ENCODE measurements around the gene TCF4. TPM values are rescaled to one million over a fixed set of nuclear protein-coding genes. Genes with fewer than 3 reads are reported as not detected.

TCF4 gene
- total RNA-seq, 1 experiment from 2014 or later, result 93.7 TPM

DNA sequence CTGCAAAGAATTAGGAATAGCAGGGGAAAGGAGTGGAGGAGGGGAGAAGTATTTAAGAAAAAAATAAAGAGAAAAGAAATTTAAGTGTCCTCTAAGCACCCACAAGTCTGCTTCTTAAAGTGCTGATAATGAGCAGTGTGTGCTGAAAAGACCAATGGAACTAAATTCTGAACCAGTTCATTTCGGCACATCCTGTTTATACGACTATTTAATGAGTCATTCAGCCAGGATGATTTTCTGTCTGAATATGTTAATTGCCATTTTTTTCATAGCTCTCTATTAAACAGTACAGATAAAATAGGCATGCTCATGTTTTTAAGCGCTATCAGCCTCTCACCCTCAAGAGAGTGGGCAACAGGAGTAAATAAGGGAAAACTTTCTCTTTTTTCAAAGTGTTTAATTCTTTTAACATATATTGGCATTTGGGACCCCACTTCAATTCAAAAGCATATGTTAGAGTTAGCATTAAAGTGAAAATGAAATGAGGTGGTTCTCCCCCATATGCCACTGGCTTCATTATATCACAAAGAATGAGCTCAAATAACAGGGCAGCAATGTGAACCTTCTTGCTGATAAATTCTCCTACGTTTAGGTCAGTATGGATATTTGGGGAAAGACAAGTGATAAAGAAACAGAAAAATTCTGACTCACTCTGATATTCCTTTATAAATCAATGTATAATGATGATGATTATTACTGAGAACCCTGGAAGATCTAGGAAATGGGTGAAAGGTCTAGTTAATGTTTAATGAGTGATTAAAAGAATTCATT lies 87.5 kb downstream of the TCF4 start:
- Mint-ChIP-seq H3K36me3 (ENCODE audit: insufficient read depth, unreplicated experiment) (no peaks in the 10 kb centered on the region), H3K9me3 (ENCODE audit: unreplicated experiment) (no peaks in the 10 kb centered on the region), H3K4me1 (ENCODE audit: low read depth, unreplicated experiment) (no peaks in the 10 kb centered on the region), H3K4me3 (ENCODE audit: unreplicated experiment) (no peak overlapping the region), H3K27ac (ENCODE audit: unreplicated experiment) (no peak overlapping the region), H3K27me3 (ENCODE audit: insufficient read depth, unreplicated experiment) (no peaks in the 10 kb centered on the region)
- intact Hi-C loops (cut with micrococcal nuclease; ENCODE audit: unreplicated experiment), result no loop called here
- no TSS peak for BruUV-seq (replicated peaks)
- Histone ChIP-seq H3K27me3 (replicated peaks; ENCODE audit: control insufficient read depth, insufficient read depth, low read length) (no peaks in the 10 kb centered on the region), H3K9me3 (no peaks in the 10 kb centered on the region), H3K4me3 (ENCODE audit: low read depth, low read length) (no peak overlapping the region), H3K36me3 (ENCODE audit: control insufficient read depth, insufficient read depth, low read length) (no peaks in the 10 kb centered on the region), H3K4me1 (peaks cover 13% of the 10 kb centered on the region)
- POLR2A ChIA-PET, result no interaction called here
- DNase-seq, result no peak
- TF ChIP-seq, protein P1, sequence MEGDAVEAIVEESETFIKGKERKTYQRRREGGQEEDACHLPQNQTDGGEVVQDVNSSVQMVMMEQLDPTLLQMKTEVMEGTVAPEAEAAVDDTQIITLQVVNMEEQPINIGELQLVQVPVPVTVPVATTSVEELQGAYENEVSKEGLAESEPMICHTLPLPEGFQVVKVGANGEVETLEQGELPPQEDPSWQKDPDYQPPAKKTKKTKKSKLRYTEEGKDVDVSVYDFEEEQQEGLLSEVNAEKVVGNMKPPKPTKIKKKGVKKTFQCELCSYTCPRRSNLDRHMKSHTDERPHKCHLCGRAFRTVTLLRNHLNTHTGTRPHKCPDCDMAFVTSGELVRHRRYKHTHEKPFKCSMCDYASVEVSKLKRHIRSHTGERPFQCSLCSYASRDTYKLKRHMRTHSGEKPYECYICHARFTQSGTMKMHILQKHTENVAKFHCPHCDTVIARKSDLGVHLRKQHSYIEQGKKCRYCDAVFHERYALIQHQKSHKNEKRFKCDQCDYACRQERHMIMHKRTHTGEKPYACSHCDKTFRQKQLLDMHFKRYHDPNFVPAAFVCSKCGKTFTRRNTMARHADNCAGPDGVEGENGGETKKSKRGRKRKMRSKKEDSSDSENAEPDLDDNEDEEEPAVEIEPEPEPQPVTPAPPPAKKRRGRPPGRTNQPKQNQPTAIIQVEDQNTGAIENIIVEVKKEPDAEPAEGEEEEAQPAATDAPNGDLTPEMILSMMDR (IDR thresholded peaks at IDR 0.05; ENCODE audit: insufficient read depth in 1 of 2, low read depth in 1 of 2, low read length in 1 of 2, severe bottlenecking in 1 of 2, unreplicated experiment in 1 of 2), result no peak
- CTCF ChIA-PET, result no interaction called here

DNA sequence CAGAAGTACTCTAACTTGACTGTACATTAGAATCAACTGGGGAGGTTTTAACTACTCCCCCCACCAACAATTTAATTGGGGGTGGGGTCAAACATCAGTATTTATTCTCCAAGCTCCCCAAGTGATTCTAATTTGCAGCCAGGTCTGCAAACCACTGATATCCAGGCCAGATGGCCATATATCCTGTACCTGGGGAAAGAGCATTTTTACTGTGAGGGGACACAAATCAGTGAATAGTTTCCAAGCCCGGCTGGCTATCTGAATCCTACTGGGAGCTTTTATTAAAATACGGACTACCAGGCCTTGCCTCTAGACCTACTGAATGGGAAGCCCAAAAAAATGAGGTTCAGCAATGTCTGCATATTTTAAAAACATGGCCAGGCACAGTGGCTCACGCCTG lies 88.5 kb downstream of the TCF4 start:
- DNase-seq, result no peak
- no peaks in the 10 kb centered on the region for H3K4me1 Mint-ChIP-seq (ENCODE audit: low read depth, unreplicated experiment)
- no peaks in the 10 kb centered on the region for H3K27me3 Mint-ChIP-seq (ENCODE audit: insufficient read depth, unreplicated experiment)
- H3K36me3 Mint-ChIP-seq (ENCODE audit: insufficient read depth, unreplicated experiment), result no peaks in the 10 kb centered on the region
- intact Hi-C loops (cut with micrococcal nuclease; ENCODE audit: unreplicated experiment), result loop anchor here (10.0 kb wide), 2 partner anchors 95 to 485 kb away; no protein-coding TSS in a partner anchor
- H3K9me3 Mint-ChIP-seq (ENCODE audit: unreplicated experiment), result no peaks in the 10 kb centered on the region
- no peak overlapping the region for H3K4me3 Mint-ChIP-seq (ENCODE audit: unreplicated experiment)
- CTCF ChIA-PET, result no interaction called here
- Histone ChIP-seq H3K27me3 (replicated peaks; ENCODE audit: control insufficient read depth, insufficient read depth, low read length) (no peaks in the 10 kb centered on the region), H3K9me3 (no peaks in the 10 kb centered on the region), H3K4me3 (ENCODE audit: low read depth, low read length) (no peak overlapping the region), H3K36me3 (ENCODE audit: control insufficient read depth, insufficient read depth, low read length) (no peaks in the 10 kb centered on the region), H3K4me1 (peaks cover 18% of the 10 kb centered on the region)
- TF ChIP-seq, protein P1 (IDR thresholded peaks at IDR 0.05; ENCODE audit: insufficient read depth in 1 of 2, low read depth in 1 of 2, low read length in 1 of 2, severe bottlenecking in 1 of 2, unreplicated experiment in 1 of 2), result no peak
- POLR2A ChIA-PET, result no interaction called here
- H3K27ac Mint-ChIP-seq (ENCODE audit: unreplicated experiment), result no peak overlapping the region
- BruUV-seq (replicated peaks), result no TSS peak

DNA sequence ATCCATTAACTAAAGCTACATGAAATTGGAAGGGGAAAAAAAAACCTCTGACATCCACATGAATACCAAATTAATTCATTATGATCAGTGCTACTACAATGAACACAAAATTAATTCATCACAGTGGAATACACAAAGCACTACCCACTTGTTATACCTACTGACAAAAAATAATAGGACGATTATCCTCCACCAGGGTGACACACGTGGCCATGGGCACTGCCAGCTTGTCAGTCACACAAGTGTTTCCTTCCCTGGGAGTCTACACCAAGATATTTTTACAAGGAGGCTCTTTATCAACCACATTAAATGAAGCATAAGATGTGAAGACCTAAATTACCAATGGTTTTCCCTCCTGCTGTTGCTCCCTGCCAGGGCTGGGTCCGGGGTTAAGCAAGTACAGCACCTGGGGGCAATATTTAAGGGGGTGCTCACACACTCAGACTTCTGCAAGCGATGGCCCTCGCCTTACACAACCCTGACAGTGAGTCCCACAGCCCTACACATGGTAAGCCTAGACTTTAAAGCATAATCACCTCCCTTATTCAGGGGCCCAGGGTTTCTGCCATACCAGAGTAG lies 90.1 kb downstream of the TCF4 start:
- H3K9me3 ChIP-seq, result no peaks in the 10 kb centered on the region
- ChIA-PET CTCF (no interaction called here), POLR2A (no interaction called here)
- TF ChIP-seq, protein P1 (IDR thresholded peaks at IDR 0.05; ENCODE audit: insufficient read depth in 1 of 2, low read depth in 1 of 2, low read length in 1 of 2, severe bottlenecking in 1 of 2, unreplicated experiment in 1 of 2), result no peak
- H3K4me3 Mint-ChIP-seq (ENCODE audit: unreplicated experiment), result no peak overlapping the region
- H3K4me1 Mint-ChIP-seq (ENCODE audit: low read depth, unreplicated experiment), result no peaks in the 10 kb centered on the region
- intact Hi-C loops (cut with micrococcal nuclease; ENCODE audit: unreplicated experiment), result loop anchor here (10.0 kb wide), 2 partner anchors 93 to 483 kb away; no protein-coding TSS in a partner anchor
- no peaks in the 10 kb centered on the region for H3K27me3 ChIP-seq (replicated peaks; ENCODE audit: control insufficient read depth, insufficient read depth, low read length)
- H3K27me3 Mint-ChIP-seq (ENCODE audit: insufficient read depth, unreplicated experiment), result no peaks in the 10 kb centered on the region
- H3K36me3 Mint-ChIP-seq (ENCODE audit: insufficient read depth, unreplicated experiment), result no peaks in the 10 kb centered on the region
- DNase-seq, result no peak
- H3K9me3 Mint-ChIP-seq (ENCODE audit: unreplicated experiment), result no peaks in the 10 kb centered on the region
- H3K36me3 ChIP-seq (ENCODE audit: control insufficient read depth, insufficient read depth, low read length), result no peaks in the 10 kb centered on the region
- H3K27ac Mint-ChIP-seq (ENCODE audit: unreplicated experiment), result no peak overlapping the region
- no TSS peak for BruUV-seq (replicated peaks)
- no peak overlapping the region for H3K4me3 ChIP-seq (ENCODE audit: low read depth, low read length)
- H3K4me1 ChIP-seq, result peaks cover 8% of the 10 kb centered on the region; the same call in 1 of the 2 replicates

Measured in Caco-2 (cell line).